A549 (cell line): ENCODE measurements around the gene RPL29. TPM values are rescaled to one million over a fixed set of nuclear protein-coding genes. Genes with fewer than 3 reads are reported as not detected.
A peak's percentile ranks its signal among the peaks of the same experiment; 100 is the strongest.

Experiments
- ATAC-seq, 2 experiments: fragments of 200-7000 bp in 1 of 2; fragments of >200 bp in 1 of 2; cut with Nextera tagmentation in 1 of 2; cut with Tn5 transposase in 1 of 2; 3 replicates each; pipeline versions ENCODE4 v1.8.0 to v1.9.1; 2018 to 2020; ENCODE audit warnings: mild to moderate bottlenecking in 1 of 2, moderate library complexity in 1 of 2
- CTCF ChIA-PET: fragments of 300-600 bp; sonication (Branson Sonifier 250); formaldehyde crosslinking; extraction: SDS; loops from one replicate; lab custom pipeline; 2021; ENCODE audit warnings: antibody characterized with exemption, inconsistent platforms; lab: Yijun Ruan, JAX
- POLR2A ChIA-PET: fragments of 350-600 bp; formaldehyde crosslinking; extraction: SDS; loops from one replicate; lab custom pipeline; 2021; ENCODE audit warnings: antibody characterized with exemption, inconsistent platforms; lab: Yijun Ruan, JAX
- DNase-seq, 2 experiments: peaks; one replicate each; pipeline versions ENCODE4 v3.0.0 to v3.0.0-alpha.2; 2011 to 2016; ENCODE audit warnings: low read depth in 1 of 2, low spot score in 1 of 2
- FAIRE-seq: peaks from 2 replicates; lab custom pipeline; 2011; peaks lifted over from hg19 to GRCh38; lab: Jason Lieb, UNC
- H3K27ac ChIP-seq, 2 experiments: fragments of >200 bp; sonication (Bioruptor Twin); formaldehyde crosslinking; 3 replicates each; pipeline ENCODE4 v1.5.1; 2016 to 2017
- H3K4me1 ChIP-seq: fragments of >200 bp; sonication (Bioruptor Twin); formaldehyde crosslinking; 3 replicates; pipeline ENCODE4 v1.6.1; 2016
- H3K4me2 ChIP-seq: fragments of >200 bp; sonication (Bioruptor Twin); formaldehyde crosslinking; 3 replicates; pipeline ENCODE4 v1.6.1; 2016
- H3K4me3 ChIP-seq: fragments of >200 bp; sonication (Bioruptor Twin); formaldehyde crosslinking; 3 replicates; pipeline ENCODE4 v1.5.1; 2016
- H3K9me3 ChIP-seq: fragments of >200 bp; sonication (Bioruptor Twin); formaldehyde crosslinking; 3 replicates; pipeline ENCODE4 v1.6.1; 2016
- CBX2 ChIP-seq: fragments of 200-600 bp; sonication (generic); IDR thresholded peaks from 2 replicates; pipeline ENCODE4 v1.6.1; 2016; ENCODE audit warnings: low read depth, mild to moderate bottlenecking, borderline replicate concordance
- EHF ChIP-seq: fragments of 250-450 bp; sonication (Bioruptor Pico); IDR thresholded peaks from 2 replicates; pipeline ENCODE4 v1.5.0; 2020; ENCODE audit warnings: mild to moderate bottlenecking
- EHMT2 ChIP-seq: fragments of 200-600 bp; sonication (generic); IDR thresholded peaks from 2 replicates; pipeline ENCODE4 v1.6.1; 2016; ENCODE audit warnings: antibody characterized with exemption, low read depth, mild to moderate bottlenecking, moderate library complexity
- HEYL ChIP-seq: fragments of 250-450 bp; sonication (Bioruptor Pico); IDR thresholded peaks from 2 replicates; pipeline ENCODE4 v1.8.0; 2021; ENCODE audit warnings: mild to moderate bottlenecking, moderate library complexity
- JUN ChIP-seq, 2 experiments: fragments of >200 bp; sonication (Bioruptor Twin); formaldehyde crosslinking; IDR thresholded peaks; 2 replicates in 1 of 2; 3 replicates in 1 of 2; pipeline ENCODE4 v1.6.1; 2016 to 2017
- KDM5A ChIP-seq: fragments of 200-600 bp; sonication (generic); IDR thresholded peaks from 2 replicates; pipeline ENCODE4 v1.6.1; 2016; ENCODE audit warnings: antibody characterized with exemption, mild to moderate bottlenecking
- ZC3H11A ChIP-seq: fragments of 450-650 bp; IDR thresholded peaks from 2 replicates; pipeline ENCODE4 v1.6.1; 2014; ENCODE audit warnings: antibody characterized with exemption, mild to moderate bottlenecking
- ZFP36 ChIP-seq: fragments of 450-650 bp; IDR thresholded peaks from 2 replicates; pipeline ENCODE4 v1.6.1; 2014; ENCODE audit warnings: borderline replicate concordance; ENCODE audit not compliant: partially characterized antibody
- WGBS: methylation state at CpG from one replicate; pipeline ENCODE4 v1.1.6; 2017; ENCODE audit errors: missing lambda C conversion rate; 5-methylcytosine and 5-hydroxymethylcytosine counted together
- polyA plus RNA-seq, 4 experiments: library from polyadenylated mRNA; depleted of rRNA in 3 of 4; stranded (reverse); fragments of >200 nt; fragmentation: RNase III in 1 of 4; extraction: RNeasy Plus Mini Kit Qiagen cat#74134 plus additional on column Dnase treatment in 1 of 4; gene quantifications; 2 replicates in 3 of 4; 3 replicates in 1 of 4; pipeline ENCODE4 v1.2.3, GENCODE V29; 2011 to 2017
- TF ChIP-seq, protein P1 (sequence below): fragments of 150-350 bp; IDR thresholded peaks from 2 replicates; pipeline ENCODE4 v1.6.1; 2014; ENCODE audit warnings: low read depth, mild to moderate bottlenecking, low read length
- TF ChIP-seq, protein P2 (sequence below): IDR thresholded peaks from 2 replicates; pipeline ENCODE4 v1.6.1; 2012
- TF ChIP-seq, protein P3 (sequence below): fragments of >200 bp; sonication (Bioruptor Twin); formaldehyde crosslinking; IDR thresholded peaks from 3 replicates; pipeline ENCODE4 v1.6.1; 2016
- TF ChIP-seq, protein P4 (sequence below): fragments of 450-650 bp; IDR thresholded peaks from 2 replicates; pipeline ENCODE4 v1.6.1; 2014; ENCODE audit warnings: antibody characterized with exemption

Gene RPL29
- polyA plus RNA-seq, 2 of the 4 experiments (the other 2 are of a cell fraction): 808 to 1,152 TPM

DNA sequence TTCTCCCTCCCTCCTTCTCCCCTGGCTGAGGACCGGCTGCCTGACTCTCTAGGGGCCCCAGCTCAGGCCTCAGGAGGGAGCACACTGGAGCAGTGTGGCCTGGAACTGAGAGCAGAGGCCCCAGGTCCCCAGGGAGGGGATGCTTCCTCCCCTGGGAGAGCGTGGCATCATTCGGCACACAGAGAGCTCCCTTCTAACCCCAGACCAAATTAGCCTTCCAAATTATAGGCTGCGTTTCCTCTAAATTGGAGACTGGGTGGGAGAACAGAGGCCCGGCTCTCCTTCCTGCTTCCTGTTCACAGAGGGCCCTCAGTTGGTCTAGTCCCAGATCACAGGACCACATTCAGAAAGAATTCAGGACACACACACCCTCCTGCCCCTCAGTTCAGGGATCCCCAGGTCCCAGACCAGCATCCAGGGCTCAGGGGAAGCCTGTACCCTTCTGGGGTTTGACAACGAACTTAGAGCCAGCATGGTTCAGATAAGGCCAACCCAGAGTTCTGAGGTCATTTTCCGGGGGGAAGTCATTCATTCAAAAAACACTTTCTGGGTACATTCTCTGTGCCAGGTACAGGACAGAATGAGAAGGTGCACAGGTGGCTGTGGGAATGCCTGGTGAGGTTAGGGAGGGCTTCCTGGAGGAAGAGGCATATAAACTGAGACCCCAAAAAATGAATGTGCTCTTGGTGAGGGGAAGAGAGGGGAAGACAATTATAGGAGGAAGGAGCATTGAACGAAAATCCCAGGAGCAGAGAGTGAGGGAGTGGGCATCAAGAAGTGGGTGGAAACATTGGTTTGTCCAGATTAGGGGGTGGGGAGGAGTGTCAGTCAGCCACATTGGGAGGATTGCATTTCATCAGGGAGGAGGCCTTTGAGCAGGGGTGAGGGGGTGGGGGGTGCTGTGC lies 28.4 kb upstream of the RPL29 start:
- POLR2A ChIA-PET: no interaction called here
- Histone ChIP-seq H3K4me1 (no peaks in the 10 kb centered on the region), H3K9me3 (no peaks in the 10 kb centered on the region), H3K27ac (no peak overlapping the region), H3K4me3 (no peak overlapping the region), H3K4me2 (no peak overlapping the region)
- no peak for ATAC-seq
- CTCF ChIA-PET: interaction anchor here (0.8 kb wide), 1 partner anchor 20 kb away, joined by 3 read pairs; no protein-coding TSS in a partner anchor
- no peak for FAIRE-seq
- WGBS: 87% methylated on average over 7 of the region's 8 CpGs
- TF ChIP-seq CBX2 (no peak), ZFP36 (peak; percentile 36)
- no peak for DNase-seq

DNA sequence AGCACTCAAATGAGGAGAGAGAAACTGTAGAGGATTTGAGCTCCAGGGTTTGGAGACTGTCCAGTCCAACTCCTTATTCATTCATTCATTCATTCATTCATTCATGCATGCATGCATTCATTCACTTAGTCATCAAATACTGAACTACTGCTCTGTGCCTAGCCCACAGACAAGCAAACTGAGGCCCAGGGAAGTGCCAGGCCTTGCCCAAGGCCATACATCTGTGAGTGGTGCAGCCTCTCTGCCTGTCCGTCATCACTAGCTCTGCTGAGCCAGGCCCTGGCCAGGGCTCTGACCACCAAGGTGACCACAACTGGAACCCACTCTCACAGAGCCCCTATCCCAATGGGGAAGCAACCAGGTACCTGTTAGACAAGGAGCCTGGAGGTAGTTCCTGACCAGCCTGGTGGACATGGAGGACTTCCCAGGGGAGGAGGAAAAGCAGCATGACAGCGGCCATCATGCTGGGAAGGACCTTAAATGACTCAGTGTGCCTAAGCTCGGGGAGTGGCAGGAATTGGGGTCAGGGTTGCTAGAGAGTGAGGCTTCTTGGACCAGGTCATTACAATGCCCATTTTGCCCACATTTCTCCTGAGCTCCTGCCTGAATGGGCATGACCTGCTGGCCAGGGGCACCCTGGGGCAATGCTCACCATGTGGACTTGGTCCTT lies 27.5 kb upstream of the RPL29 start:
- Histone ChIP-seq H3K4me1 (no peaks in the 10 kb centered on the region), H3K9me3 (no peaks in the 10 kb centered on the region), H3K4me2 (no peak overlapping the region), H3K27ac (no peak overlapping the region), H3K4me3 (no peak overlapping the region)
- ATAC-seq: no peak
- DNase-seq: no peak
- CTCF ChIA-PET: interaction anchor here (0.7 to 1.4 kb wide), 5 partner anchors 11 to 120 kb away, joined by 3 read pairs; no protein-coding TSS in a partner anchor
- no peak for FAIRE-seq
- POLR2A ChIA-PET: no interaction called here
- TF ChIP-seq CBX2 (no peak), ZFP36 (no peak), HEYL (CRISPR knock-in tag) (no peak)
- TF ChIP-seq, protein P1, sequence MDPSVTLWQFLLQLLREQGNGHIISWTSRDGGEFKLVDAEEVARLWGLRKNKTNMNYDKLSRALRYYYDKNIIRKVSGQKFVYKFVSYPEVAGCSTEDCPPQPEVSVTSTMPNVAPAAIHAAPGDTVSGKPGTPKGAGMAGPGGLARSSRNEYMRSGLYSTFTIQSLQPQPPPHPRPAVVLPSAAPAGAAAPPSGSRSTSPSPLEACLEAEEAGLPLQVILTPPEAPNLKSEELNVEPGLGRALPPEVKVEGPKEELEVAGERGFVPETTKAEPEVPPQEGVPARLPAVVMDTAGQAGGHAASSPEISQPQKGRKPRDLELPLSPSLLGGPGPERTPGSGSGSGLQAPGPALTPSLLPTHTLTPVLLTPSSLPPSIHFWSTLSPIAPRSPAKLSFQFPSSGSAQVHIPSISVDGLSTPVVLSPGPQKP: no peak
- 71% methylated on average over 3 of the region's 3 CpGs for WGBS

DNA sequence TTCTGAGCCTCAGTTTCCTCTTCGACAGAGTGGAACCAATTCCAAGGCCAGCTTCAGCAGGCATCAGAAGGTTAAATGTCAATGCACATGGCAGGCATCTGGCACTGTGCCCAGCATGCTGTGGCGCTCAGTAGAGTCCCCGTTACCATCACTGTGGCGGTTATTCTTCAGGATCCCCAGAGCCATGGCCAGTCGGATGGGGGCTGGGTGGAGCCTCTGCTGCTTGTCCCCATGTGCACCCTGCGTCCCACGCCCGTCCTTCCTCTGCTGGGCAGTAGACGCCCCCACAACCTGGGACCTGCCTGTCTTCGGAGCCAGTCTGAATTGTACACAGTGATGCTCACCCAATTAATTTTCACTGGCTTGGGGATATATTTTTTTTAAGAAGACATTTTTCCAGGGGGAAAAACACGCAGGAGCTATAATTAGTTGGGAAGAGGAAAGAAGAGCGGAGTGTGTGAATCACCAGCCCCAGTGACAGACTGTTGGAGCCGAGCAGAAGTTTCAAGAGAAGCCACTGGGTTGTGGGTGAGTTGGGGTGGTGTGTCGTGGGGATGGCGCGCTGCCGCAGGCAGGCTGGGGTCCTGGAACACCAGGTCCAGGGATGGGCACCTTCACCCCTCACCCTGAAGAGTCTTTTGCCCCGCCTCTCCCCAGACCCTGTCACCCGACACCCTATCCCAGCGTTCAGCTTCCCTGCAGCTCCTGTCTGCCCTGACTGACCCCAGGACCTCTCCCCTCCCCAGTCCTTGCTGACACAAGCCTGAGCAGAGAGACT lies 26.8 kb upstream of the RPL29 start:
- ATAC-seq (peak in 1 of 2 experiments; percentile 21; a peak in 1 of 6 replicates), DNase-seq (no peak), FAIRE-seq (no peak)
- Histone ChIP-seq H3K27ac (no peak overlapping the region), H3K9me3 (no peaks in the 10 kb centered on the region), H3K4me3 (no peak overlapping the region), H3K4me2 (no peak overlapping the region), H3K4me1 (no peaks in the 10 kb centered on the region)
- WGBS: 82% methylated on average over 16 of the region's 20 CpGs
- CTCF ChIA-PET: interaction anchor here (0.7 to 1.4 kb wide), 4 partner anchors 11 to 121 kb away, joined by 3 read pairs; no protein-coding TSS in a partner anchor
- POLR2A ChIA-PET: no interaction called here
- TF ChIP-seq KDM5A: no peak
- TF ChIP-seq, protein P2, sequence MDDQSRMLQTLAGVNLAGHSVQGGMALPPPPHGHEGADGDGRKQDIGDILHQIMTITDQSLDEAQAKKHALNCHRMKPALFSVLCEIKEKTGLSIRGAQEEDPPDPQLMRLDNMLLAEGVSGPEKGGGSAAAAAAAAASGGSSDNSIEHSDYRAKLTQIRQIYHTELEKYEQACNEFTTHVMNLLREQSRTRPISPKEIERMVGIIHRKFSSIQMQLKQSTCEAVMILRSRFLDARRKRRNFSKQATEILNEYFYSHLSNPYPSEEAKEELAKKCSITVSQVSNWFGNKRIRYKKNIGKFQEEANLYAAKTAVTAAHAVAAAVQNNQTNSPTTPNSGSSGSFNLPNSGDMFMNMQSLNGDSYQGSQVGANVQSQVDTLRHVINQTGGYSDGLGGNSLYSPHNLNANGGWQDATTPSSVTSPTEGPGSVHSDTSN: no peak
- TF ChIP-seq, protein P3, sequence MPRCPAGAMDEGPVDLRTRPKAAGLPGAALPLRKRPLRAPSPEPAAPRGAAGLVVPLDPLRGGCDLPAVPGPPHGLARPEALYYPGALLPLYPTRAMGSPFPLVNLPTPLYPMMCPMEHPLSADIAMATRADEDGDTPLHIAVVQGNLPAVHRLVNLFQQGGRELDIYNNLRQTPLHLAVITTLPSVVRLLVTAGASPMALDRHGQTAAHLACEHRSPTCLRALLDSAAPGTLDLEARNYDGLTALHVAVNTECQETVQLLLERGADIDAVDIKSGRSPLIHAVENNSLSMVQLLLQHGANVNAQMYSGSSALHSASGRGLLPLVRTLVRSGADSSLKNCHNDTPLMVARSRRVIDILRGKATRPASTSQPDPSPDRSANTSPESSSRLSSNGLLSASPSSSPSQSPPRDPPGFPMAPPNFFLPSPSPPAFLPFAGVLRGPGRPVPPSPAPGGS: no peak
- TF ChIP-seq JUN (IDR thresholded peaks at IDR 0.05): no peak
- no peak for TF ChIP-seq ZC3H11A
- TF ChIP-seq EHF: no peak
- TF ChIP-seq HEYL (CRISPR knock-in tag): no peak
- TF ChIP-seq EHMT2: no peak
- TF ChIP-seq, protein P4, sequence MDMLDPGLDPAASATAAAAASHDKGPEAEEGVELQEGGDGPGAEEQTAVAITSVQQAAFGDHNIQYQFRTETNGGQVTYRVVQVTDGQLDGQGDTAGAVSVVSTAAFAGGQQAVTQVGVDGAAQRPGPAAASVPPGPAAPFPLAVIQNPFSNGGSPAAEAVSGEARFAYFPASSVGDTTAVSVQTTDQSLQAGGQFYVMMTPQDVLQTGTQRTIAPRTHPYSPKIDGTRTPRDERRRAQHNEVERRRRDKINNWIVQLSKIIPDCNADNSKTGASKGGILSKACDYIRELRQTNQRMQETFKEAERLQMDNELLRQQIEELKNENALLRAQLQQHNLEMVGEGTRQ: no peak
